GM12891 (cell line): ENCODE results near the gene CNTN4.

Experiments
- DNase-seq: peaks from one replicate; pipeline ENCODE4 v3.0.0; 2011; ENCODE audit warnings: low spot score; ENCODE audit not compliant: insufficient read length
- FAIRE-seq: peaks from 2 replicates; lab custom pipeline; 2011; peaks lifted over from hg19 to GRCh38; lab: Jason Lieb, UNC
- PAX5 ChIP-seq: IDR thresholded peaks from 2 replicates; pipeline ENCODE4 v1.6.1; 2011; ENCODE audit warnings: low read length, moderate library complexity, mild to moderate bottlenecking; ENCODE audit not compliant: insufficient read depth, severe bottlenecking
- POLR2A ChIP-seq: IDR thresholded peaks from 2 replicates; pipeline ENCODE4 v1.6.1; 2011; ENCODE audit warnings: low read depth, low read length, control low read depth
- POLR2AphosphoS5 ChIP-seq: IDR thresholded peaks from 2 replicates; pipeline ENCODE4 v1.6.1; 2011; ENCODE audit warnings: low read depth, low read length, control low read depth
- POU2F2 ChIP-seq: IDR thresholded peaks from 2 replicates; pipeline ENCODE4 v1.6.1; 2011; ENCODE audit warnings: low read depth, mild to moderate bottlenecking, control low read depth, low read length, moderate library complexity
- SPI1 ChIP-seq: IDR thresholded peaks from 2 replicates; pipeline ENCODE4 v1.6.1; 2011; ENCODE audit warnings: low read depth, low read length, control low read depth
- TAF1 ChIP-seq: IDR thresholded peaks from 2 replicates; pipeline ENCODE4 v1.6.1; 2011; ENCODE audit warnings: low read depth, low read length, control low read depth

Gene CNTN4

GRCh38 chr3:2876362-2876761, 777.7 kb downstream of the CNTN4 start:
- FAIRE-seq (no peak), DNase-seq (no peak)
- TF ChIP-seq TAF1 (no peak), POLR2AphosphoS5 (no peak), POU2F2 (no peak), SPI1 (no peak), POLR2A (no peak), PAX5 (no peak)

GRCh38 chr3:2879023-2879422, 780.4 kb downstream of the CNTN4 start:
- FAIRE-seq = no peak
- no peak for DNase-seq
- TF ChIP-seq POLR2AphosphoS5 = no peak
- no peak for TF ChIP-seq POU2F2
- TF ChIP-seq SPI1 = no peak
- no peak for TF ChIP-seq PAX5
- no peak for TF ChIP-seq TAF1
- TF ChIP-seq POLR2A = no peak

GRCh38 chr3:2879587-2879986, 780.9 kb downstream of the CNTN4 start:
- no peak for FAIRE-seq
- TF ChIP-seq POLR2AphosphoS5 (no peak), PAX5 (no peak), POU2F2 (no peak), TAF1 (no peak), POLR2A (no peak), SPI1 (no peak)

GRCh38 chr3:2880218-2880756, 781.6 kb downstream of the CNTN4 start:
- FAIRE-seq = no peak
- TF ChIP-seq POLR2AphosphoS5 (no peak), TAF1 (no peak), POU2F2 (no peak), POLR2A (no peak), SPI1 (no peak), PAX5 (no peak)
- DNase-seq = no peak

More at GRCh38 chr3:2879587-2879986, 780.9 kb downstream of the CNTN4 start:
- DNase-seq = no peak

GRCh38 chr3:2883283-2883682, 784.6 kb downstream of the CNTN4 start:
- TF ChIP-seq POU2F2 (no peak), TAF1 (no peak), POLR2AphosphoS5 (no peak), POLR2A (no peak), PAX5 (no peak), SPI1 (no peak)
- FAIRE-seq = no peak
- DNase-seq = no peak

GRCh38 chr3:2888592-2888991, 789.9 kb downstream of the CNTN4 start:
- TF ChIP-seq PAX5 (no peak), TAF1 (no peak), POU2F2 (no peak), SPI1 (no peak)
- FAIRE-seq (no peak), DNase-seq (no peak)

GRCh38 chr3:2889736-2890135, 791.1 kb downstream of the CNTN4 start:
- no peak for TF ChIP-seq SPI1
- TF ChIP-seq TAF1 = no peak
- no peak for TF ChIP-seq PAX5
- TF ChIP-seq POLR2A = no peak
- no peak for TF ChIP-seq POLR2AphosphoS5
- TF ChIP-seq POU2F2 = no peak
- DNase-seq = no peak
- FAIRE-seq = no peak

GRCh38 chr3:2896308-2896939, 797.8 kb downstream of the CNTN4 start:
- TF ChIP-seq POLR2AphosphoS5 (no peak), POU2F2 (no peak), POLR2A (no peak), PAX5 (no peak), SPI1 (no peak), TAF1 (no peak)
- FAIRE-seq = no peak
- DNase-seq = no peak

- TF ChIP-seq SPI1 (no peak), PAX5 (no peak), POLR2A (no peak), TAF1 (no peak), POU2F2 (no peak), POLR2AphosphoS5 (no peak)
- FAIRE-seq (no peak), DNase-seq (no peak)
Measured at GRCh38 chr3:2897821-2898220, 799.2 kb downstream of the CNTN4 start.
